ENCODE results near the gene CCDC69.

The CCDC69 gene

DNA sequence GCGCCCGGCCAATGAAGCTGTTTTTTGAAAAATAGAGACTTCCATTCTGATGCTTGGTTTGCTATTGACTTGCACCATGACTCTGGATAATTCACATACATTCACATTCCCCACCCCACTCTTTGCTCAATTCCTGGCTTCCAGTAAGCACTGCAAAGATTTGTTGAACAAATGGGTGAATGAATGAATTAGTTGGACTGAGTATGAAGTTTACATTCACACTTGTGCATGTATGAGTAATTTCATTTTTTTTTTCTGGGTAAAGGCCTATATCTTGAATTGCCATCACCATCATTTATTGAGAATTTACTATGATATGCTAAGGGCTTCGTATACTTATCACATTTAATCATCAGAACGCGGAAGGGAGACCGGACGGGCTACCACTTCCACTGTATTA is 13.8 kb upstream of the CCDC69 start:
- TF ChIP-seq GATA2 (IDR thresholded peaks at IDR 0.05; ENCODE audit: low read depth, low read length) = no peak
- TF ChIP-seq GATA3 (IDR thresholded peaks at IDR 0.05; ENCODE audit: low read depth, low read length) = no peak

DNA sequence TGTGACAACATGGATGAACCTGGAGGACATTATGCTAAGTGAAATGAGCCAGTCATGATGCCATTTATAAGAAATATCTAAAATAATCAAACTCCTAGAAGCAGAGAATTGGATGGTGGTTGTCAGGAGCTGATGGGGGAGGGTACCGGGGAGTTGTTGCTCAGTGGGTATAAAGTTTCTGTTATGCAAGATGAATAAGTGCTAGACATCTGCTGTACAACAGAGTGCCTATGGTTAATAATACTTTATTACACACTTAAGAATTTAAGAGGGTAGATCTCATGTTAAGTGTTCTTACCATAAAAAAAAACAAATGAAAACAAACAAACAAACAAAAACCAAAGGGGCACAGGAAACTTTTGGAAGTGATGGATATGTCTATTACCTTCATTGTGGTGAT is 13.0 kb upstream of the CCDC69 start:
- TF ChIP-seq GATA3 (IDR thresholded peaks at IDR 0.05; ENCODE audit: low read depth, low read length) = no peak
- TF ChIP-seq GATA2 (IDR thresholded peaks at IDR 0.05; ENCODE audit: low read depth, low read length) = no peak

DNA sequence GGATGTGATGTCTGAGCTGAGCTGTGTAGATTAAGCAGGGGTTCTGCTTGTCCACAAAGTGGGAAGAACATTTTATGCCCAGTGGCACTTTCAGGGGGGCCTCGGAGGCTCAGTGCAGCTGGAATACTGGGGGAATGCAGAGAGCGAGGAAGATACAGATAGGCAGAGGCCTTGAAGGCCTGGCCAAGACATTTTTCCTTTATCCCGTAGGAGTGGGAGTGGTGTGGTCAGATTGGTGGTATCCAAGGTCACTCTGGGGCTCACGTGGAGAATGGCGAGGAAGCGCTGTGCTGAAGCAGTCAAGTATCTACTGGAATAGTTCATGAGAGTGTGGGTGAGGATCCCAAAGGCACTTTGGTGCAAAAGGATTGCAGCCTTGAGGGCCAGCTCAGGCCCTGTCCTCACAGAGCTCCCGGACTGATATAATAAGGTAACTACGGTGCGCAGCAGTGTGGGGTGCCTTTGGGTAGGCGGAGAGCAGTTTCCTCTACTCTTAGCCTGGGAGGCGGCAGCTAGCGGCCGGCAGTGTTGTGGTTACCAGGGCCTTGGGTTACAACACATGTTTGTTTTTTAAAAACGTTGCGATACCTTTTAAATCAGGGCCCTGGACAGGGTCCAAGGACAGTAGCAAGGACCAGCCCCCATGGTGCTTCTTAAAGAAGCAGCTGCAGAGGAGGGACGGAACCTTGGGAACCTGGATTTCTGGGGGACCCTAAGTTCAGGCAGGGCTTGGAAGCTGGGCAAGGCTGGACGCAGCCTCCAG is 10.8 kb upstream of the CCDC69 start:
- TF ChIP-seq GATA2 (IDR thresholded peaks at IDR 0.05; ENCODE audit: low read depth, low read length) (no peak), GATA3 (IDR thresholded peaks at IDR 0.05; ENCODE audit: low read depth, low read length) (no peak)

DNA sequence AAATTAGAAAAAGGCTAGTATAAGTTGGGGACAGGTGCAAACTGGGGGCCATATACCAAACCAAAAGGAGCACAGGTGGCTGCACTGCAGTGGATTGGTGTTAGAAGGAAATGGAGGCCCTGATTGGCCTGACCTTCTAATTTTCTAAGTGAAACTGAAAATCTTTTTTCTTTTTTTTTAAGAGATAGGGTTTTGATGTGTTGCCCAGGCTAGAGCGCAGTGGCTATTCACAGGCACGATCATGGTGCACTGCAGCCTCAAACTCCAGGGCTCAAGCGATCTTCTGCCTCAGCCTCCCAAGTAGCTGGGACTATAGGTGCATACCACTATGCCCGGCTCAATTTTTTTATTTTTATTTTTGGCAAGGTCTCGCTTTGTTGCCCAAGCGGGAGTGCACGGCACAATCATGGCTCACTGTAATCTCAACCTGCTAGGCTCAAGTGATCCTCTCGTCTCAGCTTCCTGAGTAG is 9.8 kb upstream of the CCDC69 start:
- no peak for TF ChIP-seq GATA3 (IDR thresholded peaks at IDR 0.05; ENCODE audit: low read depth, low read length)
- no peak for TF ChIP-seq GATA2 (IDR thresholded peaks at IDR 0.05; ENCODE audit: low read depth, low read length)

DNA sequence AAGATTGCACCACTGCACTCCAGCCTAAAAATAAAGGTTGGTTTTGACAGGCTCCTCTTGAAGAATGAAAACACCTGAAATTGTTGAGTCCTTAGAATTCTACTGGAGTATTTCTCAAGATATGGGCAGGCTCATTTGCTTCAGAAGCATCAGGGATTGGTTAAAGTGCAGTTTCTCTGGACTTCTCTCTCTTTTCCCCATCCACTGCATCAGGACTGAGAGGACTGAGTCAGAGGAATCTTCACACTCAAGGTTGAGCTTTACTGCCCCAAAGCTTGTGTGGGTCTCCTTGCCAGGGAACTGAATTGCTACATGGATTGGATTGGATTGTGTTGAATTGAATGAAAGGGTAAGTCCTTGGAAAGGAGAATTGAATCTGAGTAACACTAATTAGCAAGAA is 7.5 kb upstream of the CCDC69 start:
- TF ChIP-seq GATA3 (IDR thresholded peaks at IDR 0.05; ENCODE audit: low read depth, low read length) (no peak), GATA2 (IDR thresholded peaks at IDR 0.05; ENCODE audit: low read depth, low read length) (no peak)

DNA sequence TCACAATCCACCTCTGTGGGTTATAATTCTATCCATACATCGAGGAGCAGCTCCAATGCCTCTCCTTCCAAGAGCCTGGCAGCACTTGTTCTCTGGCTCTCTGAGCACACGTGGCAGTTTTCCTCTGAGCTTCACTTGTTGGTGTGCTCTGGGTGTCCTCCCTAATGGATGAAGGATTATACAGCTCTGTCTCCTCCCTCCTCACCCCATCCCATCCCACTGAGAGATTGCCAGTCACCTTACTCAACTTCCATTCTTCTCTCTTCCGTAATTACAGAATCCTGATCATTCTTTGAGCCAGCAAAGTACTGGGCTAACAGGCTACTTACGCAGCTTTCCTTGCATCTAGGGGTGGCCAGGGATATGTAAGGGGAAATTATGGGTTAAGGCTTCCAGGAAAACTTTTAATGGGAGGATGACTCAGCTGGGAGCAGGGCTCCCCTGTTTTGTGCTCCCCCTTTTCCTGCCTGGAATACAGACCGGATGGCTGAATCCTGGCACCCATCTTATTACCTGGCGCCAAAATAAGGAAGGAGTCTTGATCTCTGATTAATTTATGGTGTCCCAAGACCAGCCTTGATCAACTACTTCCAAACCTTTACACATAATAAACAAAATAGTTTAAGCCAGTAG is 6.3 kb upstream of the CCDC69 start:
- no peak for TF ChIP-seq GATA2 (IDR thresholded peaks at IDR 0.05; ENCODE audit: low read depth, low read length)
- TF ChIP-seq GATA3 (IDR thresholded peaks at IDR 0.05; ENCODE audit: low read depth, low read length) = no peak

DNA sequence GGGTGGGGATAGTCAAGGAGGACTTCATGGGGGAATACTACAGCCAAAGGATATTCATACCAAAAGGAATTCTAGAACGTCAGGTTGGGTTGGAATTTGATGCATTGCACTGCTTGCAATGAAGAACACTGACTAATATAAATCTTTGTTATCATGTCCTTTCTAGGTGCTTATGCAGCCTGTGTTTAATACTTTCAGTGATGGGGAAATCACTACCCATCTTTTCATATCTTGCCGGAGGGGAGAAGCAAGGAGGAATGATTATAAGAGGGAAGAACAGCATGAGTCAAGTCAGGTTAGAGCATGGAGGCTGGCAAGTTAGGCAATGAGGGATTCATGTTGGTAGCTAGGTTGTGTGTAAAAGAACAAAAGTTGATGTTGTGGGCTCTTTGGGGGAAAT is 5.1 kb upstream of the CCDC69 start:
- TF ChIP-seq GATA2 (IDR thresholded peaks at IDR 0.05; ENCODE audit: low read depth, low read length) = no peak
- TF ChIP-seq GATA3 (IDR thresholded peaks at IDR 0.05; ENCODE audit: low read depth, low read length) = no peak

DNA sequence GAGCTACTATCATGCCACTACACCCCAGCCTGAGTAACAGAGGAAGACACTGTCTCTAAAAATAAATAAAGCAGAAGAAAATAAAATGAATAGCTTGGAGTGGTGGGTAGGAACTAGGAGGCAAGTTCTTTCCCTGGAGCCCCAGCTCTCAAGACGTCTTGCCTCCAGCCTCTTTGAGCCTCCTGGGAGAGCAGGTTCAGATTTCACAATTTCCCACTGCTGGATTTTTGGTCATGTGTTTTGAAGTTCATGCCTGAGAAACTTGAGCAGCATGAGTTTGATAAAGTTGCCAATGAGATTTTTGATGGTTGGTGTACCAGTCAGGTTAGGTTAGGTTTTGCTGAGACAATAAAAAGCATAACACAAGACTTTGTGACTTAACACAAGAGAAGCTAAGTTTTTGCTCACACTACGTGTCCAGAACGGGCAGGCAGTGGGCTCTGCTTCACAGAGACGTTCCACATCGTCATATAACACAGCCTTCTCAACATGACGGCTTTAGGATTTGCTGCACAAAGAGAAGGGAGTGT is 4.1 kb upstream of the CCDC69 start:
- no peak for TF ChIP-seq GATA3 (IDR thresholded peaks at IDR 0.05; ENCODE audit: low read depth, low read length)
- no peak for TF ChIP-seq GATA2 (IDR thresholded peaks at IDR 0.05; ENCODE audit: low read depth, low read length)

DNA sequence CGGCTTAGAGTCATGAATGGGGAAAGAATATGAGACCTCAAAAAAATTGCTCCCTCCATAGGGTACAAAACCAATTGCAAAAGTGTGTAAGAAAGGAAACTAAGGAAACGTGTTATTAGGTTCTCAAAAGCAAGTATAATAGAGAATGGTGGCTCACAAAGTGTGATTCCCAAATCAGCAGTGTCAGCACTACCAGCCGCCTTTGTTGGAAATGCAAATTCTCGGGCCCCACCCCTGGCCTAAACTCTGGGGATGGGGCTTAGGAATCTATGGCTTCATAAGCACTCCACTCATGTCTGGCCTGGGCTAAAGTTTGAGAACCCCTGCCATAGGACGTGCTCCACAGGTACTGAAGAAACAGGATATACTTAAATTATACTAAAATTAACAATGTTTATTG is 1.6 kb upstream of the CCDC69 start:
- no peak for TF ChIP-seq GATA2 (IDR thresholded peaks at IDR 0.05; ENCODE audit: low read depth, low read length)
- no peak for TF ChIP-seq GATA3 (IDR thresholded peaks at IDR 0.05; ENCODE audit: low read depth, low read length)

DNA sequence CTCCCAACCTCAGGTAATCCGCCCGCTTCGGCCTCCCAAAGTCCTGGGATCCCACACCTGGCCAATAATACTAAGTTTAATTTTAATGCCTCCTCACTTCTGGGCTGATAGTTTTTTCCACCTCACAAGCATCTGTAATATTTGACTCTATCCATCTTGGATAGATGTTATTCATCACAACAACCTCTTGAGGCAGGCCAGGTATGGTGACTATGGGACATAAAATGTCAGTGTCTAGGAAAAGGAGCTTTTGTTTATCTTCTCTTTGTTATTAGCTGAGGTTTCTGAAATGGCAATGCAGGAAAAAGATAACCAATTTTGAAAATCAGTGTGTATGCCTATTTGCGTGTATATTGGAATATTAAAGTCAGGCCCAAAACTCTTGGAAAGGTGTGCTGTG is 1.2 kb upstream of the CCDC69 start:
- TF ChIP-seq GATA2 (IDR thresholded peaks at IDR 0.05; ENCODE audit: low read depth, low read length) = no peak
- no peak for TF ChIP-seq GATA3 (IDR thresholded peaks at IDR 0.05; ENCODE audit: low read depth, low read length)

DNA sequence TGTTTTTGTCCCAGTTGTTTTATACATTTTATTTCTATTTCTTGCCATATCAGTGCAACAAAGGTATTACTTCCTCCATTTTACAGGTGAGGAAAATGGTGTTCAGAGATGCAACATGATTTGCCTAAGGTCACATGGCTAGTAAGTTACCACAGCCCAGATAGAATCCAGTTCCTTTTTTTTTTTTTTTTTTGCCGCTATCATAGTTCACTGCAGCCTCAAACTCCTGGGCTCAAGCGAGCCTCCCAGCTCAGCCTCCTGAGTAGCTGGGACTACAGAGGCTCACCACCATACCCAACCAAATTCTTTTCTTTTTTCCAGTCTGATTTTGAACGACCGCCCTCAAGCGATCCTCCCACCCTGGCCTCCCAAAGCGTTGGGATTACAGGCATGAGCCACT is 480 bp upstream of the CCDC69 start:
- no peak for TF ChIP-seq GATA2 (IDR thresholded peaks at IDR 0.05; ENCODE audit: low read depth, low read length)
- no peak for TF ChIP-seq GATA3 (IDR thresholded peaks at IDR 0.05; ENCODE audit: low read depth, low read length)

DNA sequence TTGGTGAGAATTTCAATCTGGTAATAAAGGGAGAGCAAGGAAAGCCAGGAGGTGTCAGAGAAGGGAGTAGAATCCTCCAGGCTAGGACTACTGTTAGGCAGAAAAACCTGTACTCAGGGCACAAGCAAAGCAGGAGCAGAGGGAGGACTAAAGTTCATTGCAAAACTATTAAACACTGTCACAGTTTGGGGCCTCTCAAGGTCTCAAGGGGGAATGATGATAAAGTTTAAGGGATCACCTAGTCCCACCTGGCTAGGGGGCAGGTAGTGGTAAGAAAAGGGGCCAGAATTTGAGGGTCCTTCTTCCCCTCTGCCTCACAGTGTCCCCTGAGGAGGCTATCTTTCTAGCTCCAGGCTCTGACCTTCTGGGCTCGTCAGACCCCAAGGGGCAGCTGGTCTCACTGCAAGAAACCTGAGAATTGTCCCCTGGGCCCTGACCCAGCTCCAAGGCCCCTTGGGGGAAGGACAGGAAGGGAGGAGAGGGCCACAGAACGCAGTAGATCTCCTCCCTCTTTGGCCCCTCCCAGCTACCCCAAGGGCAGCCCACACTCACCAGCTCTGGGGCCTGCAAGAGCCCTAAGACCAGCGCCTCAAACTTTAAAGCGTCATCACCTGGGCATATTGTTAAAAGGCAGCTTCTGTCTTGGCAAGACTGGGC is 974 bp downstream of the CCDC69 start:
- TF ChIP-seq GATA3 (IDR thresholded peaks at IDR 0.05; ENCODE audit: low read depth, low read length) (no peak), GATA2 (IDR thresholded peaks at IDR 0.05; ENCODE audit: low read depth, low read length) (no peak)

DNA sequence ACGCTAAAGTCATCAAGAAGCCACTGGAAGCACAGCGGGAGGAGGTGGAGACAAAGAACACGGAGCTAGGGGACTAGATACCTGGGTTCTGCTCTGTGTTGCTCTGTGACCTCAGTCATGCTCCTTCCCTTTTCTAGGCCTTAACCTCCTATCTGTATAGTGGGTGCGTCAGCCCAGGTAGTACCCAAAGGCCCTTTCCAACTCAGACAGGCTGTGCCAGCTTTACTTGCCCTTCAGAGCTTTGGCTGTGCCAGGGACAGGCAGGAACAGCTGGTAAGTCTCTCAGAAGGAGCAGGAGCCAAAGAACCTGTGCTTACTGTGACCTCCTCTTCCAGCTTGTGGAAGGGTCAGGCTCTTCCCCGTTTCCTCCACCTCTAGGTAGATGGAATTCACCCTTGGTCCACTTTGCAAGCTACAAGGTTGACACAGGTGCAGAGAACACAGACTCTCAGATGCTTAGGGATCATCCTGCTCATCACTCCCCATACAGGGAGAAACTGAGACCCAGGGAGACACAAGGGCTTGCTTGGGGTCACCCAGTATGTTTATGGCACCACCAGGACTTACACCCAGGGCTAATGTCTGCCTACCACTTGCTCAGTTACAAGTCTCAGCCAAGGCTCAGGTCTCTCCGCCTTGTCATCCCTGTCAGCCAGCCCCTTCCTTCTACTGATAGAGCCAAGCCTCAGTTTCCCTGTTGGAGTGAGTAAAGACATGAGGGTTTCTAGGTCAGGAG is 1.7 kb downstream of the CCDC69 start:
- TF ChIP-seq GATA3 (IDR thresholded peaks at IDR 0.05; ENCODE audit: low read depth, low read length) (no peak), GATA2 (IDR thresholded peaks at IDR 0.05; ENCODE audit: low read depth, low read length) (no peak)

DNA sequence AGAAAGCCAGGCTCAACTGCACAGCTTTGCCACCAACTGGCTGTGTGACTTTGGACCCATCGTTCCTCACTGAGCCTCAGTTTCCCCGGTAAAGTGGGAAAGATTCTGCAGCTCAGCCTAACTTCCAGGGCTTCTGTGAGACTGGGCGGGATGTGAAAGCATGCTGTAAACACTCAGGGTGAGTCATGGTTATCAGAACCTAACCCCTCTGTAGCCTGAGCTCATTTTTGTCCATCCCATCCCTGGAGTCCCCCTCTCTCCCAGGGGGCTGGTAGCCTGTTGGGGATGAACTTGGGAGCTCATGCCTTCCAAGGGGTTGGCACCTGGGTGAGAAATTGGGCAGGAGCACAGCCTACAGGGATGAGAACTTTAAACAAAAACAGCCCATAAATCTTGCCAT is 2.3 kb downstream of the CCDC69 start:
- TF ChIP-seq GATA2 (IDR thresholded peaks at IDR 0.05; ENCODE audit: low read depth, low read length) = no peak
- no peak for TF ChIP-seq GATA3 (IDR thresholded peaks at IDR 0.05; ENCODE audit: low read depth, low read length)
